Measurements from ENCODE around the gene MSX1.
A peak's percentile ranks its signal among the peaks of the same experiment; 100 is the strongest.

Gene MSX1

GRCh38 chr4:4871242-4871572 is 11.7 kb downstream of the MSX1 start:
- no peak for FAIRE-seq

DNA sequence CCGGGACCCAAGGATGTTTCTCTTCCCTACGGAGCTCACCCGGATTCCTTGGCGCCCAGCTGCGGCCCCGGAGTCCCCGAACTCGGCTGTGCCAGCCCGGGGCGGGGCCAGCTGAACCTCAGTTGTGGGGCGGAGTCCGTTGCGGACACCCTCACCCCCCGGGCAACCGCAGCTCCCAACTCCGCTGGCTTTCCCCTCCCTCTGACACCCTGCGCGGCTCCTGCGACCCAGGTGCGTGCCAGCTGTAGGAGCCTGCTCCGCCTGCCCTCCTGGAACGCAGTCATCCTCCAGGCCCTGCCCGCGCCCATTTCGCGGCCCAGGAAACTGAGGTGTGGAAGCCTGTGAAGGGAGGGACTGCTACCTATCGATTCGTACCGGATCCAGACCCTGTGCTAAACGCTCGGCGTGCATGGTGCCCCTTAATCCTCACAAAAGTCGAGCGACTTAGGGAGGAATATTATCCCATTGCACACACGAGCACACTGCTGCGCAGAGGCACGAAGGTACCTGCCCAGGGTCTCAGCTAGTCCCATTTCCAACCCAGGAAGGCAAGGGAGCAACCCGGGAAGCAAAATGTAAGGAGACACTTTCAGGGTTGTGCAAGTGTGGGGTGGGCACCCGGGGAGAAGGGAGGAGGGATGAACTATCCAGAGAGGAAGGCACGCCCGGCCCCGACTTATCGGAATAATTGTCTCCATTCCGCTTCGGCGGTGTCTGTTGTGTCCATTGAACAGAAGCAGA is 12.3 kb downstream of the MSX1 start:
- FAIRE-seq: no peak

DNA sequence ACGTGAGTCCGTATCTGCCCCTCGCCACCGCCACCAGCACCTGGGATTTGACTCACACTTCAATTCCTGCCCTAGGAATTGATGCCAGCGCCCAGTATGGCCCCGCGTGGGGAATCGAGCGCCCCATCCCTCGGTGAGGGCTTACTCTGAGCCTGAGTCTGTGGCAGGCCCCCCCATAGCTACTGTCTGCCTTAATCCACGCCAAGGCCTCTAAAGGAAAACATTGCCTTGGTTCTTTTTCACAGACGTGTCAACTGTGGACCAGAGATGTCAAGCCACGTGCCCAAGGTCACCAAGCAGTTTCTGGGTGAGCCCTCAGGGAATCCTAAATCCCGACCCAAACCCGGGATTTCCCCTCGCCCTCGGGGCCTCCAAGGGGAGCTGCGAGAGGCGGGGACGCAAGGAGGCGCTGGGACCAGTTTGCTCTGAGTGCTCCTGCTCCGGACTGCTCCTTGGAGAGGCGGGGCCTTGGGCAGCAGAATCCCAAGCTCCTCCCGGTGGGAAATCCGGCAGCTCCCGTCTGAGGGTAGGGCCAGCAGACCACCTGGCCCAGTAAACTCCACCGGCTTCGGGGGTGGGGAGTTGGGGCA is 12.9 kb downstream of the MSX1 start:
- no peak for FAIRE-seq

DNA sequence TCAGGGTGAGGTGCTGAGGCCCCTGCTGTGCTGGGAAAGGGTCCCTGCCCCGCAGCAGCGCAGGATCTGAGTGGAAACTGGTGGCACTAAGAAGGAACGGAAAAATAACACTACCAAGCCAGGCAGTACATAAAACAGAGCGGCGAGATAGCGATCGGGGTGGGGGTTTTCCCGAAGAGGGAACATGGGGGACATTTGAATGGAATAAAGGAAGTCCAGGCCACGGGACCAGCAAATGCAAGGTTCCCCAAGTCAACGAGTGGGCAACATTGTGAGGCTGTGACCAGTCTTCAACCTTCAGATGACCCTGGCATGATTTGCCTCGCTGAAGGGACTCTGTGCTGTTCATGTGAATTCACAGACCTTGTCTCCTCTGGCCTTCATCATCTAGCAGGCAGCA is 13.7 kb downstream of the MSX1 start:
- FAIRE-seq: no peak

GRCh38 chr4:4874254-4874653 is 14.8 kb downstream of the MSX1 start:
- FAIRE-seq: no peak

- FAIRE-seq: no peak
These were observed 15.7 kb downstream of the MSX1 start for GRCh38 chr4:4875147-4875546.

- no peak for FAIRE-seq
These were observed 16.1 kb downstream of the MSX1 start for GRCh38 chr4:4875611-4876010.

DNA sequence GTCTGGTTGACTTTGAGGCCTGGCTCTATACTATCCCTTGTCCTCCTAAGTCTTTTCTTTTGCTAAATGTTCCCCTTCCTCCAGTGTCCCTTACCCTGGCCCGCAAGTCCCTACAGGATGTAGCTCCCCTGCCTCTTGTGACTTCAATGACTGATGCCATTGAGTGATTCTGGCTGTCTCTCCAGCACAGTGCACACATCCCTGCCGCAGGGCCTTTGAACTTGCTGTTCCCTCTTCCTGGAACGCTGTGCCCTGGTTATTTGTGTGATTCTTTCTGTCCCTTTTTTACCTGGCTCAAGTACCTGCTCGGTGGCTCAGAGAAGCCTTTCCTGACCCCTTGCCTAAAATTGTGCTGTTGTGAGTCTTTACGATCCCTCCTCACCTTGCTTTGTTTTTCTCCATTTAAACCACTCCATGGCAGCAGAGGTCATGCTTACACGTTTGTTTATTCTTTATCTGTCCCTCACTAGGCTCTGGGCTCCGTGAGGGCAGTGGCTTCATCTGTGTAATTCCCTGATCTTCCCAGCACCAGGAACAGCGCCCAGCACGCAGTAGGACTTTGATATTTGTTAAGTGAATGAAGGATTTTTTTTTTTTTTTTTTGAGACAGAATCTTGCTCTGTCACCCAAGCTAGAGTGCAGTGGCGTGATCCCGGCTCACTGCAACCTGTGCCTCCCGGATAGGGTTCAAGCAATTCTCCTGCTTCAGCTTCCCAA is 17.6 kb downstream of the MSX1 start:
- no peak for FAIRE-seq

DNA sequence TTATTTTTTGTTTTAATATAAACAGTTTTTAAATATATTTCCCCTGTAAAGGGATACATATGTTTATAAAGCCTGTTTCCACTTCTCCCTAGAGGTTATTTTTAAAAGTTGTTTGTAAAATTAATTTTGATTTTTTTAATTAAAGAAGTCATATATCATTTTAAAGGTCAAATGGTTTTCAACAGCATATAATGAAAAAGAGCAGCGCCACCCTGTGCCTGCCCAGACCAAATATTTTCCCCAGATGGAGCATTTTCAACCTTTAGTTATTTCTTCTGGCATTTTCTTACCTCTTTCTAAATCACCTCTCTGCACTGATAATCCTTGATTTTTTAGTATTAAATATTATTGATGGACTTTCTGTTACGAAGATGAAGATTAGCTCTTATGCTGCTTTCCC is 21.0 kb downstream of the MSX1 start:
- FAIRE-seq: peak; percentile 90

- no peak for FAIRE-seq
These were observed 22.0 kb downstream of the MSX1 start for GRCh38 chr4:4881432-4881831.

DNA sequence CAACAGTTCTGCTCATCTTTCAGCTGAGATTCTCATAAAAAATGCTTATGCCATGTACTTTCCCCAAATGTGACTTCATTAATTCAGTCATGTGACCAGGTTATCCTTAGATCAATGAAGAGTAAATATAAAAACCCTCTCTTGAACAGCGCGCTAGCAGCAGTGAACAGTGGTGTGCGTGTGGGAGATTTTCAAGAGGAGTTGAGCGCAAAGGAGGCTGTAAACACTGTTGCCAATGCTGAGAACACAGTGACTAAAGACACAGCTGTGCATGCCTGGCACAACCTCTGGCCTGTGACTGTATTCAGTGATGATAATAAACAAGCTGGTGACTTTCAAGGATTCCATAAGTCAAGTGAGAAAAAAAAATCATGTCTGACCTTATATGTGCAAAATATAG is 25.1 kb downstream of the MSX1 start:
- FAIRE-seq: no peak

- no peak for FAIRE-seq
These were observed 28.0 kb downstream of the MSX1 start for GRCh38 chr4:4887426-4887825.

DNA sequence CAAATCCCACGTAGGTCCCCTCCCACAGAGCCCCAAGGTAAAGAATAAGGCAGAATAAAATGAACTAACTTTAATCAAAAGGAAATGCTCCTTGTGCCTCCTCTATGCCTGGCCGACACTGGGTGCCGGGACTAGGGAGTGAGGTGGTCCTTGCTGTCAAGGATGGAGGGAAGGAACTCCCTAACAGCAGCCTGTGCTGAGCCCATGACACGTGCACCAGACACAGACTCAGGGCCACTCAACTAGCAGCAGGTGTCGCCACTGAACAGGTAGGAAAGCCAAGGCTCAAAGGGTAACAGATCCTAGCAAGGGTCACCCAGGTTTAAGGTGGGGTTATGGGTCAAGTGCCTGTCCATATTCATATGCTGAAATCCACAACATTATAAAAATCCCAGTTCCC is 29.2 kb downstream of the MSX1 start:
- no peak for FAIRE-seq

DNA sequence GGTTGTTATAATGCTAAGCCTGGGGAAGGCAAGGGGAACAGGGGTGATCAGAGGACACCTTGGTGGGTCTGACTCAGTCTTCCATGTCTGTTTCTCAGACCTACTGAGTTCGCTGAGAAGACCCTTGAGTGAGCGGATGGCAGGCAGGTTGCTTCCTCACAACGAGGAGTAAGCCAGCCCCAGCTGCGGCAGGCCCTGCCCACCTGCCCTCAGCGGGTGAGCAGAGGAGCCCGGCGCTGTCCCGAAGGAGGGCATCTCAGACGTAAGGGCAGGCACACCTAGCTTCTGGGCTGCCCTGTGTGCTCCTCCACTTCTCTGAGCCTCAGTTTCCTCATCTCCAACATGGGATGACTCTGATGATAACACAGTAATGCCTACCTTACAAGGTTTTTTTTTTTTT is 30.3 kb downstream of the MSX1 start:
- FAIRE-seq: no peak

- FAIRE-seq: no peak
These were observed 31.2 kb downstream of the MSX1 start for GRCh38 chr4:4890574-4891255.

- FAIRE-seq: no peak
These were observed 34.3 kb downstream of the MSX1 start for GRCh38 chr4:4893721-4894120.

GRCh38 chr4:4899202-4899925 is 39.9 kb downstream of the MSX1 start:
- FAIRE-seq: no peak

GRCh38 chr4:4901877-4902276 is 42.4 kb downstream of the MSX1 start:
- FAIRE-seq: no peak

DNA sequence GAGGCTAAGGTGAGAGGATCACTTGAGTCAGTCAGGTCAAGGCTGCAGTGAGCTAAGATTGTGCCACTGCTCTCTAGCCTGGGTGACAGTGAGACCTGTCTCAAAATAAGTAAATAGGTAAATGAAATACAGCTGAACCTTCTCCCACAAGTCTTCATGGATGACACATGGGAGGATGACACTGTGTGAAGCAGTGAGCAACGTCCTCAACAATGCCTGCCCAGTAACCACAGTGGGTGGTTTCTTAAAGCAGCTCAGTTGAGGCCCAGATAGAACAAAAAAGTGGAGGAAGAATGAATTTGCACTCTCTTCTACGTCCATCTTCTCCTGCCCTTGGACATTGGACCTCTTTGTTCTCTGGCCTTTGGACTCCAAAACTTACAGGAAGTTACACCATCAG is 52.7 kb downstream of the MSX1 start:
- FAIRE-seq: no peak

DNA sequence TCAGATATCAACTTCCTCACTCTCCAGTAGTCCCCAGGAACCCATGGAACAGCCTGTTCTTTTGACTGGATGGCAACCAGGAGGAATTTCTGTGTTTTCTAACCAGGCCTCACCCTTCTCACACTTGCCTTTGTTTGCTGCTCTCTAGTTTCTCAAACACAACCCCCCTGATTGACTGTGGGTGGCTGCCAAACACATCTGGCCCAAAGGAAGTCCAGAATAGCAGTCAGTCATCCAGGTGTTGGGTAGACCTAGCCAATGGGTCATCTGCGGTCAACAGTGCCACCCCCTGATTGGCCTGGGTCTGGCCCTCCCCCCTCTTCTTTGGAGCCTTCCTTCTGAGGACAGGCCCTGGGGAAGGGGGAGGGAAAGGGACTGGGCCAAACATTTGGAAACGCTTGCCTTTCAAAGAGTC is 53.7 kb downstream of the MSX1 start:
- FAIRE-seq: no peak
